ENCODE results near the gene GSE1.
A peak's percentile ranks its signal among the peaks of the same experiment; 100 is the strongest.
"Not testable (repeated sequence)": the region's sequence is repeated elsewhere in the genome, so short reads cannot be mapped to it uniquely, and the experiment has no call there.

Gene GSE1

DNA sequence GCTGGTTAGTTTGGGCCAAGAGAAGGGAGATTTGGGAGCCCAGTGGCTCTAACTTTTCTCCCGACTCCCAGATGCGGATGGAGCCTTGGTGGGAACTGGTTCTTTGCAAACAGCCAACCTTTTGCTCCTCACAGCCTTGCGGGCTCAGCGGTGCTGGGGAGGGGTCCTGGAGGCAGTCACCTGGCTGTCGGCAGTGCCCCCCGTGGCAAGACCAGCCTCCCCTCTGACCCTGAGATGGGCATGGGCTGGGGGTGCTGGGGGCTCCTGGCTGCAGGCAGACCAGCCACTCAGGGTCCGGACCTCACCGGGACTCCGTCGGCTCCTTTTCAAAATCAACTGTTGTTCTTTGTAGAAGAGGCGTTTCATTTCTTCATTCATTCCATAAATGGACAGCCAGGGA is 21.7 kb upstream of the GSE1 start:
- no peak for DNase-seq (ENCODE audit: low spot score)

DNA sequence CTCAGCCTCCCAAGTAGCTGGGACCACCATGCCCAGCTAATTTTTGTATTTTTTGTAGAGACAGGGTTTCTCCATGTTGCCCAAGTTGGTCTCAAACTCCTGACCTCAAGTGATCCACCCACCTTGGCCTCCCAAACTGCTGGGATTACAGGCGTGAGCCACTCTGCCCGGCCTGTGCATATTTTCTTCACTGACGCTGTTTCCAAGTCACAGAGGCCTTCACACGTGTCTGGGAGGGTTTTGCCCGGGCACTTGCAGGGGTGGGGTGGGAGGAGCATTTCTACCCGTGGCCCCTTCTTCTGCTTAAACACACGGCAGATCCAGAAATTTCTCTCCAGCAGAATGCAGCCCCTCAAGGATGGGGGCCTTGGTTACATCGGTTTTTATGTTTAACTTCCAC is 20.8 kb upstream of the GSE1 start:
- not testable (repeated sequence) for DNase-seq (ENCODE audit: low spot score)

DNA sequence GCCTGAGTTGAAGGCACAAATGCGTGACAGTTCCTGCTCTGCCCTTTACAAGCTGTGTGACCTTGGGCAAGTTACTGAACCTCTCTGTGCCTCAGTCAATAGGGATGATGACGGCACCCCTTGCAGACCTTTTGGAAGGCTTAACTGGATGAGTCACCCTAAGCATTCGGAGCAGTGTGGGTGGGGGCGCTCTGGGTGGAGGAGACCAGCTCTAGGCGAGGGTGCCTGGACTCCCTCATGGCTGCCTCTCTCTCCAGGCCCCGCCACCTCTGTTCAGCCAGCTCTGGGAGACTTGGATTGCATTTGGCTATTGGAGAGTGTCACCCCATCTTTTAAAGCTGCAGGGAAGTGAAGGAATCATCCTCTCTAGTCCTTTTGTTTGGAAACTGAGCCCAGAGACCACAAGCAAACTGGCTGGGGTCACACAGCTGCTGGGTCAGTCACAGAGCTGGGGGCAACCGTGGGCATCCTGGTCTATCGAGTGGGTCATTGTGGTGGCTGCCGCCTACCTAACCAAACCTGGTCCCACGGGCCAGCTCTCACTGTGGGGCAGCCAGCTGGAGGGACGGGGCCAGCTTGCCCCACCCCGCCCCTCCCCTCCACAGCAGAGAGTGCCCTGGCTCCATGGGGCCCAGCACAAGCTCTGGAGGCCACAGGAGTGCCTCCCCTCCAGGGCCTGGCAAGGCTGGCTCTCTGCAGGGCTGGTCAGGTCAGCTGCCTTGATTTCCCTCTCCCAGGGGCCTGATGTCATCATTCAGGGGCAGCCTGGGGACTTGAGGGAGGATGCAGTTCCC is 20.2 kb upstream of the GSE1 start:
- DNase-seq (ENCODE audit: low spot score): peak; percentile 54

DNA sequence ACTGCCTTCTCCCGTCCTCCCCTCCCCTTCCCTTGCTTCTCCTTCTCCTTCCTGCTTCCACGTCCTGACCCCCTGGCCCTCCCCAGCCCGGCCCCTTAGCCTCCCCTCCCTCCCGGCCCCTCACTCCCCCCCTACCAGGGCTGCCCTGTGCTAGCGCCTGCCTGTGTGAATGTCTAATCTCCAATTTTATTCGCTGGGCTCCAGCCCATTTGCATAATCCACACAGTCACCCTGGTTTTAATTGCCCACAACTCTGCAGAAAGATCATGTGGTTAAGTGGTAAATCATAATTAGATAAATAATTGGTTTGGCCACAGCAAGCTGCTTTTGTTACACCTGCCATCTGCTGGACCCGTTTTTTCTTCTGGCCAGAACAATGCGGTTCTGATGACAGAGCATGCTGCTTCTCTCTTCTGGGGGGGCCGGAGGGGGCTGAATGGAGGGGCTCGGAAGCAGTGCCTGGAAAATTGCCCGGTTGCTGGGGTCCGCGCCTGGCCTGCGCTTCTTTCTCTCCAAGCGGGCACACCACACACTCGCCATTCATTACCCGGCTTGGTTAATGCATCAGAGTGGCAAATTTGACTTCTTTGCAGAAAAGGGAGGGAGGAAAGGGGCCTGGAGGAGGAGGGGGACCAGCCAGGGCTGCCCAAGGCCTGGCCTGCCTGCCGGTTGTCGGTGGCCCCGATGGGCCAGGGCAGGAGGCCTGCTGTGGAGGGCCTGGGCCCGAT is 19.5 kb upstream of the GSE1 start:
- no peak for DNase-seq (ENCODE audit: low spot score)

DNA sequence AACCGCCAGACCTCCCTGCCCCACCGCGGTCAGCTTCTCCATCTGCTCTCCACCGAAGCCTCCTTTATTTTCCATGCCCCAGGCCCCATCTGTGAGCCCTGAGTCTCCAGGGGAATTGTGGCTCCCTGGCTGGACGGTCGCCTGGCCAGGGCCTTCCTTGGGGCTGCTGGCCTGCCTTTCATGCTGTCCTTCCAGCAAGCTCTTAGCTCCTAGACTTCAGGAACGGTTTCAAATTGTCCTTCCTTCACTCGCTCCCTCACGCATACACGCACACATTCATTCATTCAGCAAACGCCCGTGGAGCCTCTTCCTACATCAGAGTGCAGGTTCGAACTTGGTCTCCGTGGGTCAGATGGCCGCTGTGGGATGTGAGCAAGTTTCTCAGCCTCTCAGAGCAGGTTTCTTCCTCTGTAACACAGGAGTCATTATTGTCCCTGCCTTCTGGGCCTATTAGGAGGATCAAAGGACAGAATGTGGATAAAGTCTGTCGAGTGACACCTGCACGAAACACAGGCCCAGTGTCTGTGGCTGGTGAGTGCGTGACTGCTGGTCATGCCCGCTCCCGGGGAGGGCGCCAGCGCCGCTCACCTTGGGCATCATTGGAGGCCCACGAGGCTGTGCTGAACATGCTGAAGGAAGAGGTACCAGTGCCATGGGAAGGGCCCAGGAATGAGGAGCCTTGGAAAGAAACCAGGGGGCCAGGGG is 18.7 kb upstream of the GSE1 start:
- DNase-seq (ENCODE audit: low spot score): no peak

DNA sequence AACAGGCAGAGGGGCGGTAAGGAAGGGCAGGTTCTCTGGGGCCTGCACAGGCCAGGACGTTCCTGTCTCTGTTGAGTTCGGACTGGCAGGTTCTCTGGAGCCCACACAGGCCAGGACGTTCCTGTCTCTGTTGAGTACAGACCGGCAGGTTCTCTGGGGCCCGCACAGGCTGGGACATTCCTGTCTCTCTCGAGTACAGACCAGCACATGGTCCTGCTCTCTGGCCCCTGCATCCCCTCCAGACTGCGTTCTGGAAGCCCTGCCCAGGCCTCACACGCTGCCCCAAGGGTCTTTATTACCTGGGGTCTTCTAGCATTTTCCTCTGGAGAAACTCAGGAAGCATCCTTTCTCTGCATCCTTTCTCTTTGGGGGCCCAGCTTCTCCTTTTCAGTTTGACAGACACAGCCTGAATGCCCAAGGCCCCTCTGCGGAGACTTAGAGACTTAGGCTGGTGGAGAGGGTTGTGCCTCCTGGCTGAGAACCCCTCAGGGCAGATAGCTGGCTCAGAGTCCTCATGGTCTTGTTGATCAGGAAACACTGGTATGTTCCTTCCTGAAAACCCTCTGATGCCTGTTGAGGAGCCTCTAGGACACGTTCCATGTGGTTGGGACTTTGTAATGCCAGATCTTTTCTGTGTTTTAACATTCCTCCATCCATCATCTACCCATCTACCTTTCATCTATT is 18.0 kb upstream of the GSE1 start:
- DNase-seq (ENCODE audit: low spot score): no peak

DNA sequence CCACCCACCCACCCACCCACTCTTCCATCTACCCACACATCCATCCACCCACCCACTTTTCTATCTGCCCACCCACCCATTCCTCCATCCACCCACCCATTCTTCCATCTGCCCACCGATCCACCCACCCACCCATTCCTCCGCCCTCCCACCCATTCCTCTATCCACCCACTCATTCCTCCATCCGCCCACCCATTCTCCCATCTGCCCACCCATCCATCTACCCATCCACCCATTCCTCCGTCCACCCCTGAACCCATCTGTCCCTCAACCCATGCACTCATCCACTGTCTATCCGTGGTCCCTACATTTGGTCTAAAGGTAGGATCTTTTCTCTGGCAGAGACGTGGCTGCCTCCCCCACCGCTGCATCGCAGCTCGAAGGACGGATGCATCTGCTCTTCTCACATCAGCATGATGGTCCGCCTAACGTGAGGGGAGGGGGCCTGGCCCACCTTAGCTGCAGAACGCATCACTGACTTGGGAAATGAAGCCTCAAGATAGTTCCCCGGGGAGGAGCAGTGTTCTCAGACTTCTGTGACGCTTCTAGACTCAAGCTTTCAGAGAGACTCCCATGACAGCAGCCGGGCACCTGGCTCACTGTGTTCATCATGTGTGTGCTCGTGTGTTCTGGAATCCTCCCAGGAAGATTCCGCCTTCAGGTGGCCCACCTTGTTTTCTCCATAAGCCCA is 17.2 kb upstream of the GSE1 start:
- no peak for DNase-seq (ENCODE audit: low spot score)

GRCh38 chr16:85598141-85598540 is 15.0 kb upstream of the GSE1 start:
- DNase-seq (ENCODE audit: low spot score): no peak

DNA sequence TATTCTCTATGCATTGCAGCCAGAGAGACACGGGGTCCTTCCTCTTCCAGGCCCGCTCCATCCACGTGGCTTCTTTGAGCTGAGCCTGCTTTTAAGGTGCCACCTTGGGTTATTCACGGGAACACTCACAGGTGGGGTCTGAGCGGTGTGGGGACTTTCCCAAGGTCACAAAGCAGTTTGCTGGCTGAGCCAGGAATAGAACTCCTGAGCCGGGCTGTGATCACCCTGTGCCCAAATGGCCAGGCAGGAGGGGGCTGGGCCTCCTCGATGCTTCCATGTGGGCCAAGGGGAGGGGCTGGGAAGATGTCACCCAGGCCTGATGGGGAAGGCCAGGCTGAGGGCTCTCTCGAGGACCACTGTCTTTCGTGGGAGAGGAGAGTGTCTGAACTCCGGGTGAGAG is 13.0 kb upstream of the GSE1 start:
- no peak for DNase-seq (ENCODE audit: low spot score)

DNA sequence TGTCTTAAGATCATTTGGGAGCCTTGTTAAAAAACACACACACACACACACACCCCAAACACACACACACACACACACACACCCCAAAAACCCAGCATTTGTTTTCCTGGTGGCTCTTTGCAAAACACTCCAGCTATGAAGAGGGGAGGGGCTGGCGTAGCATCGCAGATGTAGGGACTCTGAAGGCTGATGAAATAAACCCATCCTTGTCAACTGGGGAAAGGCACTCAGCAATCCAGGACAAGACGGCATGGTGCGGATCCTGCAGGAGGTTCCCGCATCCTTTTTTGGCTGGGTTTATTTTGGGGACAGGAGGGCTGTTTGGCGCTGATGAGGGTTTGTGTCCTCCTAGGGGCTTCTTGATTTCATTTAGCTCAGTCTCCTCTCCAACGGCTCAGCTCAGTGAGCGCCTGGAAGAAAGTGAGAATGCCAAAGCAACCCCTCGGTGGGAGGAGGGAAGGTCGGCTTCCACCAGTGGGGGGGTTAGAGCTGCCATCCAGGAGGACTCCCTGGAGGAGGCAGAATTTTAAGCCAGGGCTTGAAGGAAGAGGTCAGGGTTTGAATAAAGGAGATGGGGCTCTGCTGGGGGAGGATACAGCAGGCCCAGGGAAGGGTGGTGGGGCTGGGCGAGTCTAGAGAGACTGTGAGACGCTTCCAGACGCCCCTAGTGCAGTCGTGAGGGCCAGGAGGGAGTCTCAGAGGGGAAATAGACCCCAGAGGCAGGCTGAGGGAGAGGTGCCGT is 12.4 kb upstream of the GSE1 start:
- no peak for DNase-seq (ENCODE audit: low spot score)

GRCh38 chr16:85601272-85601639 is 11.9 kb upstream of the GSE1 start:
- DNase-seq (ENCODE audit: low spot score): no peak

DNA sequence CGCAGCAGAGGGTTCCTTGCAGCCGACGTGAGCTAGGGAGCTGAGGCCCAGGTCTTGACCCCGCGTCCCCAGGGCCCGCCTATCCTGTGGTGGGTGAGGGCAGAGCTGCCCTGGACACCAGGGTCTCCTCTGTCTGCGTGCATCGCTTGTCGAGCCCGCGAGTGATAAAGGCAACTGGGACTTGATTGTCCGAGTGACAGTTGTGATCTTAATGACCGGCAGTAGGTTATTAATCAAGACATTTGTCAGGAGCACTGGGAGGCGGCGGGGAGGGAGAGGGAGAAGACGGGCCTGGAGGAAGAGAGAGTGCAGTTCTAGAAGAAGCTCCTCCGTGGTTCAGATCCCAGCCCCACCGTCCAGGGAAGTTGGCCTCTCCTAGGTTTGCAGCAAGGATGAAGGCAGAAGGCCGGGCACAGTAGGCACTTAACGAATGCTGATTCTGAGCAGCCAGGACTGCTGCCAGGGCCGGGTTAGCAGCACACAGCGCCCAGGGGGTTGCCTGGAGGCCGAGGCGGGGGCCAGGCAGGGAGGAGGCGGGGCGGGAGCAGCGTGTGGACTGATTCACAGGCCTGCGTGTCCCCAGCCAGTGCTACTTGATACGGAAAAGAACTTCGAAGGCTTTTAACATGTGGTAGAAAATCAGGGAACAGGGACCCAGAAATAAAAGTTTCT is 11.3 kb upstream of the GSE1 start:
- DNase-seq (ENCODE audit: low spot score): peak; percentile 64

GRCh38 chr16:85602402-85603202 is 10.5 kb upstream of the GSE1 start:
- no peak for DNase-seq (ENCODE audit: low spot score)

DNA sequence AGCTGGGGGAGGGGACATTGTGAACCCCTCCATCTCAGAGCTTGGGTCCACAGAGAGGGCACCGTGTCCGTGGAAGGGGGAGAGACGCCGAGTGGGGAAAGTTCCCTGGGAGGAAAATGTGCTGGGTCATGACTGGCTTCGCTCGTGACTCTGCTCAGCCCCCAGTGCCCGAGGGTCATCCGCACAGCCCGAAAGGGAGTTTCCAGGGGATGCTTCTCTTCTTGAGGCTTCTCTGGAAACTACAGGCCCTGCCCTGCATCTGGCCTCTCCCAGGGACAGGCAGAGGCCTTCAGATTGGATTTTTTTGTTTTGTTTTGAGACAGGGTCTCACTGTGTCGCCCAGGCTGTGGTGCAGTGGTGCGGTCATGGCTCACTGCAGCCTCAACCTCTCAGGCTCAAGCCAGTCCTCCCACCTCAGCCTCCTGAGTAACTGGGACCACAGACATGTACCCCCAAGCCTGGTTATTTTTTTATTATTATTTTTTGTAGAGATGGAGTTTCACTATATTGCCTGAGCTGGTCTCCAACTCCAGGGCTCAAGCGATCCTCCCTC is 9.8 kb upstream of the GSE1 start:
- no peak for DNase-seq (ENCODE audit: low spot score)

DNA sequence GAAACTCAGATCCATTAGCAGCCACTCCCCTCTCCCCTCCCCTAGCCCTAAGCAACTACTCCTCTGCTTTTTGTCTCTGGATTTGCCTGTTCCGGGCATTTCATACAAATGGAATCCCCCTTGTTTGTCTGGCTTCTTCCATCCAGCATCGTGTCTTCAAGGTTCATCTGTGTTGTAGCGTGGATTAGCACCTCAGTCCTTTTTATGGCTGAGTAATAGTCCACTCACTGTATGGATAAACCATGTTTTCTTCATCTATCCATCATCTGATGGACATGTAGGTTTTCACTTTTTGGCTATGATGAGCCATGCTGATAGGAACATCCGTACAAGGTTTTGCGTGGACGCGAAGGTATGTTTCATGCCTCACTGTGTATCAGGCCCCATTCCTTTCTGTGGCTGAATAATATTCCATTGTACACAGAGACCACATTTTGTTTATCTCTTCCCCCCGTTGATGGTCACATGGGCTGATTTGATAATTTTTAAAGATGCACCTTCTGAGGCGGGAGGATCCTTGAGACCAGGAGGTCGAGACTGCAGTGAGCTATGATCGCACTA is 8.9 kb upstream of the GSE1 start:
- no peak for DNase-seq (ENCODE audit: low spot score)

GRCh38 chr16:85605051-85605911 is 7.8 kb upstream of the GSE1 start:
- DNase-seq (ENCODE audit: low spot score): no peak

DNA sequence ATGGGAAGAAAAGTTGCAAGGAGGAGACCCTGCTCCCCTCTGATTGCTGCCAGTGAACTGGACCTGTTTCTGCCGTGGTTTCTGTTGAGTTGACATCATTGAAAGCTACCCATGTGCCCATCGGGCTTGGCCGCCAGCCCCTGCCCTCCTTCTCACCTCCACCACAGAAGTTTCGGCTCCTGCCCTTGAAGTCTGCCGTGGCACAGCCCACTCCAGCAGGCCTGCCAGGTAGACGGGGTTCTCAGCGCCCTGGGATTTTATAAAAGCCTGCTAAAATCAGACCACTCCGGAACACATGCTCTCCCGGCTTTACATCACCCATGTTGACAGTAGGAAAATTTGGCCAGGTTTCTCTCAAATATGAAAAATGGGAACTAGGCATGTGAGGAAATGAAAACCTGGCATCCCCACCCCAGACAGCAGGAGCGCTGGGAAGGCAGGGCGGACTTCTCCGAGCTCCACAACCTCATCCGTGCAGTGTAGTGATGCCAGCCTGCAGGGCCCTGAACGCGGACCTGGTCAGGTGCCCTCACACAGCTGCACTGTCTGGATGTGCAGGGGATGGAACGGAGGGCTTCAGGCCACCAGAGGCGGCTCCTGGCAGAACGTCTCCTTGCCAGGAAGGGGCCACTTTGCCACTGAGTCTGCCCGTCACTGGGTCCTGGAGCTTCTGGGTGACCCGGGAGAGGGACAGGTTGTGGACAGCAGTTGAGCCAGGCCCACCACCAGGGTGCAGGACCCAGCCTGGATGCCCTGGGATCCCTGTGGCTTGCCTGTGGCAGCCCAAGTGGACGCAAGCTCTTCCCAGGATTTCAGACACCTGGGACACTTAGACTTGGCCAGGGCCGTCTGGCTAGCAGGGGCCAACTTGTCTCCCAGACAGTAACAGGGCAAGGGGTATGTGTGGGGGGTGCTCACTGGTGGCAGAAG is 6.9 kb upstream of the GSE1 start:
- no peak for DNase-seq (ENCODE audit: low spot score)
